MCF 10A (cell line): Measurements from ENCODE around the gene MIA3. TPM values are rescaled to one million over a fixed set of nuclear protein-coding genes. Genes with fewer than 3 reads are reported as not detected.

Experiments
- BruUV-seq: library from RNA; stranded (reverse); fragments of 400-500 nt; replicated peaks from 2 replicates; lab custom pipeline; 2021; lab: Mats Ljungman, UMichigan
- CTCF ChIA-PET: fragments of 300-600 bp; sonication (Branson Sonifier 250); formaldehyde crosslinking; extraction: SDS; loops from one replicate; lab custom pipeline; 2021; ENCODE audit warnings: antibody characterized with exemption, inconsistent platforms; lab: Yijun Ruan, JAX
- POLR2A ChIA-PET: fragments of 300-600, 350-650 bp; sonication (Branson Sonifier 250); formaldehyde crosslinking; extraction: SDS; loops from one replicate; lab custom pipeline; 2020; ENCODE audit warnings: antibody characterized with exemption, inconsistent platforms; lab: Yijun Ruan, JAX
- DNase-seq: peaks from one replicate; pipeline ENCODE4 v3.0.0-alpha.2; 2018; ENCODE audit not compliant: unreplicated experiment
- H3K27ac Mint-ChIP-seq: one replicate; pipeline ENCODE4 v1.8.0; 2022; ENCODE audit warnings: mild to moderate bottlenecking, low read depth, mixed read lengths; ENCODE audit not compliant: unreplicated experiment
- H3K27me3 Mint-ChIP-seq: one replicate; pipeline ENCODE4 v1.8.0; 2022; ENCODE audit warnings: mixed read lengths; ENCODE audit not compliant: insufficient read depth, unreplicated experiment
- H3K36me3 Mint-ChIP-seq: one replicate; pipeline ENCODE4 v1.8.0; 2022; ENCODE audit warnings: mild to moderate bottlenecking, moderate library complexity, mixed read lengths; ENCODE audit not compliant: insufficient read depth, unreplicated experiment
- H3K4me1 Mint-ChIP-seq: one replicate; pipeline ENCODE4 v1.8.0; 2022; ENCODE audit warnings: mixed read lengths; ENCODE audit not compliant: insufficient read depth, unreplicated experiment
- H3K4me3 Mint-ChIP-seq: one replicate; pipeline ENCODE4 v1.8.0; 2022; ENCODE audit warnings: mild to moderate bottlenecking, moderate library complexity, mixed read lengths; ENCODE audit not compliant: unreplicated experiment
- H3K9me3 Mint-ChIP-seq: one replicate; pipeline ENCODE4 v1.8.0; 2022; ENCODE audit warnings: mixed read lengths; ENCODE audit not compliant: unreplicated experiment
- intact Hi-C: fragments of 100-400 bp; cut with micrococcal nuclease; formaldehyde crosslinking; loops from 2 replicates; pipeline ENCODE4 v1.14.1; 2022
- total RNA-seq: library from RNA; stranded (reverse); gene quantifications from 2 replicates; pipeline ENCODE4 v1.2.3, GENCODE V29; 2022
- TF ChIP-seq, protein P1 (sequence below): fragments of 200-600 bp; IDR thresholded peaks from one replicate; pipeline ENCODE4 v1.8.0; 2022; ENCODE audit warnings: antibody characterized with exemption, mild to moderate bottlenecking; ENCODE audit not compliant: unreplicated experiment

Gene MIA3
- total RNA-seq, 1 experiment from 2014 or later = 166 TPM

DNA sequence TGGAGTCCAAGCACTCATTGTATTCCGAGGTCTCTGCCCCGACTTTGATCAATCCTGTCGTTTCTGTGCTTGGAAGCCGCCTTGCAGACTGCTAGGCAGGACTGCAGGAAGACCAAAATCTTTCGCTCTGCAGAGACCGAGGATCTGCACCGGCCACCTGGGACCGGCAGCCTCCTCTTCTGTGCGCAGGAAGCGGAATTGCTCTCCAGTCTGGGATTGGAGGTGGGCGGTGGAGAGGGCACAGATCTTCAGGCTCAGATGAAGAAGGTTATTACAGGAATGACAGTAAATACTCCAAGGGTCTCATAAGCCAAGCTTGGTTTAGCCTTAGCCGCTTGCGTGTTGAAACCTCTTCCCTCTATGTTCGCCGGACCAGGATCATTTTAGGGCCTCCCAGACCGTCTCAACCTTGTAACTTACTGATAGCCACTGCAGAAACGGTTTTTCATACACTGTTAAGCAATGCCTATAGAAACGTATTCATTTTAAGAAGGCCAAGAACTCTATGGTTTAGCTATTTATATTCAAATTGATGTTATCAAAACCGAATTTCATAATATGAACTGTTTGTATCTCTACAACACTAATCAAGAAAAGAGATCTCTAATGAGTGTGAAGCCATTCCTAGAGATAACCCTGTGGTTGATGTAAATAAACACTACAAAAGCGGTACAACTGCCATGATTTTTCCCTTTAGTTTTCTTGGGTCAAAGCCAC, 1.1 kb downstream of the MIA3 start:
- H3K36me3 Mint-ChIP-seq = peaks cover 30% of the 10 kb centered on the region
- TF ChIP-seq, protein P1, sequence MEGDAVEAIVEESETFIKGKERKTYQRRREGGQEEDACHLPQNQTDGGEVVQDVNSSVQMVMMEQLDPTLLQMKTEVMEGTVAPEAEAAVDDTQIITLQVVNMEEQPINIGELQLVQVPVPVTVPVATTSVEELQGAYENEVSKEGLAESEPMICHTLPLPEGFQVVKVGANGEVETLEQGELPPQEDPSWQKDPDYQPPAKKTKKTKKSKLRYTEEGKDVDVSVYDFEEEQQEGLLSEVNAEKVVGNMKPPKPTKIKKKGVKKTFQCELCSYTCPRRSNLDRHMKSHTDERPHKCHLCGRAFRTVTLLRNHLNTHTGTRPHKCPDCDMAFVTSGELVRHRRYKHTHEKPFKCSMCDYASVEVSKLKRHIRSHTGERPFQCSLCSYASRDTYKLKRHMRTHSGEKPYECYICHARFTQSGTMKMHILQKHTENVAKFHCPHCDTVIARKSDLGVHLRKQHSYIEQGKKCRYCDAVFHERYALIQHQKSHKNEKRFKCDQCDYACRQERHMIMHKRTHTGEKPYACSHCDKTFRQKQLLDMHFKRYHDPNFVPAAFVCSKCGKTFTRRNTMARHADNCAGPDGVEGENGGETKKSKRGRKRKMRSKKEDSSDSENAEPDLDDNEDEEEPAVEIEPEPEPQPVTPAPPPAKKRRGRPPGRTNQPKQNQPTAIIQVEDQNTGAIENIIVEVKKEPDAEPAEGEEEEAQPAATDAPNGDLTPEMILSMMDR = no peak
- peaks cover 10% of the 10 kb centered on the region for H3K27me3 Mint-ChIP-seq
- H3K4me3 Mint-ChIP-seq = peak overlapping the region; percentile 79
- no peaks in the 10 kb centered on the region for H3K9me3 Mint-ChIP-seq
- POLR2A ChIA-PET = interaction anchor here (0.5 to 6.5 kb wide), 16 partner anchors 9 to 154 kb away, joined by 3 to 50 read pairs (median 6); partner anchors contain the start of genes AIDA, BROX and TAF1A
- H3K4me1 Mint-ChIP-seq = peaks cover 27% of the 10 kb centered on the region
- intact Hi-C loops = no loop called here
- DNase-seq = peak; percentile 43
- TSS peak; percentile 33 for BruUV-seq
- peak overlapping the region; percentile 23 for H3K27ac Mint-ChIP-seq
- CTCF ChIA-PET = interaction anchor here (0.6 to 7.6 kb wide), 7 partner anchors 9 to 1117 kb away, joined by 4 to 81 read pairs (median 9); no protein-coding TSS in a partner anchor

DNA sequence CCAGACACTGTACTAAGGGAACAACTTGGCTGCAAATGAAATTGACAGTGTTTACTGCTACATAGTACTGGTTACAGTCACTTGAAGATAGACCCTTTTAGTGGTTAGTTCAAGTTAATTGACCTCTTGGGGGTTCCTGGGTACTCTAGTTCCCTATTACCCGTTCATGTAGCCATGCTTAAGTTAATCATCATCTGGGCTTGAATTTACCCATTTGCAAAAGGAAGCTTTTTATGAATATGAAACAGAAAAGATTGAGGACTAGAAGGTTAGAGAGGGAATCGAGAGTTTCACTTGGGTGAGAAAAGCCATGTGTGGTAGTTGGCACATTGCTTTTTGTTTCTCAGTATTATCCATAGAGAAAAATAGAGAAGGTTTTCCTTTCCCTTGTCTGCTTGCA, 2.7 kb downstream of the MIA3 start:
- ChIA-PET POLR2A (interaction anchor here (0.9 to 6.5 kb wide), 8 partner anchors 8 to 155 kb away, joined by 3 to 50 read pairs (median 14); partner anchors contain the start of gene TAF1A), CTCF (interaction anchor here (0.7 to 8.3 kb wide), 8 partner anchors 8 to 328 kb away, joined by 3 to 81 read pairs (median 8); partner anchors contain the start of gene TAF1A)
- no peaks in the 10 kb centered on the region for H3K9me3 Mint-ChIP-seq
- intact Hi-C loops = no loop called here
- H3K4me3 Mint-ChIP-seq = no peak overlapping the region
- H3K36me3 Mint-ChIP-seq = peaks cover 43% of the 10 kb centered on the region
- TF ChIP-seq, protein P1 = no peak
- DNase-seq = no peak
- H3K4me1 Mint-ChIP-seq = peaks cover 27% of the 10 kb centered on the region
- no peaks in the 10 kb centered on the region for H3K27me3 Mint-ChIP-seq
- no TSS peak for BruUV-seq
- H3K27ac Mint-ChIP-seq = no peak overlapping the region

GRCh38 chr1:222622765-222623164, 4.9 kb downstream of the MIA3 start:
- CTCF ChIA-PET = interaction anchor here (1.3 to 8.3 kb wide), 3 partner anchors 11 to 158 kb away, joined by 3 to 81 read pairs (median 59); no protein-coding TSS in a partner anchor
- BruUV-seq = no TSS peak
- POLR2A ChIA-PET = interaction anchor here (0.7 kb wide), 1 partner anchor 36 kb away, joined by 3 read pairs; no protein-coding TSS in a partner anchor

More at GRCh38 chr1:222622765-222623164, 4.9 kb downstream of the MIA3 start:
- no peak overlapping the region for H3K4me3 Mint-ChIP-seq
- peaks cover 65% of the 10 kb centered on the region for H3K36me3 Mint-ChIP-seq
- TF ChIP-seq, protein P1 = no peak
- H3K27ac Mint-ChIP-seq = no peak overlapping the region
- H3K4me1 Mint-ChIP-seq = peaks cover 31% of the 10 kb centered on the region
- H3K27me3 Mint-ChIP-seq = no peaks in the 10 kb centered on the region
- intact Hi-C loops = no loop called here
- DNase-seq = no peak
- no peaks in the 10 kb centered on the region for H3K9me3 Mint-ChIP-seq
